GM12865 (cell line): Measurements from ENCODE around the gene EXOC4.

Source experiments
- DNase-seq: peaks from one replicate; pipeline ENCODE4 v3.0.0; 2010; ENCODE audit warnings: low read depth
- H3K4me3 ChIP-seq: 2 replicates; pipeline ENCODE4 v1.5.1; 2011; ENCODE audit warnings: mild to moderate bottlenecking, low read depth, low read length, control low read depth
- CTCF ChIP-seq: IDR thresholded peaks from 2 replicates; pipeline ENCODE4 v1.5.1; 2011; ENCODE audit warnings: low read length, control low read depth, low read depth, inconsistent platforms; ENCODE audit not compliant: insufficient read depth; ENCODE audit errors: missing control alignments

EXOC4 gene

GRCh38 chr7:133355325-133355708, 102.4 kb downstream of the EXOC4 start:
- no peak for TF ChIP-seq CTCF
- DNase-seq = no peak
- no peak overlapping the region for H3K4me3 ChIP-seq

GRCh38 chr7:133355822-133356221, 102.9 kb downstream of the EXOC4 start:
- TF ChIP-seq CTCF = no peak
- no peak overlapping the region for H3K4me3 ChIP-seq
- DNase-seq = no peak

- H3K4me3 ChIP-seq = no peak overlapping the region
- TF ChIP-seq CTCF = no peak
- DNase-seq = no peak
These were observed 105.8 kb downstream of the EXOC4 start for GRCh38 chr7:133358708-133359107.

GRCh38 chr7:133359449-133359848, 106.6 kb downstream of the EXOC4 start:
- H3K4me3 ChIP-seq = no peak overlapping the region
- DNase-seq = no peak
- TF ChIP-seq CTCF = no peak

GRCh38 chr7:133360201-133360600, 107.3 kb downstream of the EXOC4 start:
- no peak for DNase-seq
- no peak overlapping the region for H3K4me3 ChIP-seq
- no peak for TF ChIP-seq CTCF

- no peak for TF ChIP-seq CTCF
- no peak for DNase-seq
- no peak overlapping the region for H3K4me3 ChIP-seq
These were observed 108.9 kb downstream of the EXOC4 start for GRCh38 chr7:133361806-133362205.

GRCh38 chr7:133364959-133365690, 112.2 kb downstream of the EXOC4 start:
- H3K4me3 ChIP-seq = no peak overlapping the region
- TF ChIP-seq CTCF = no peak
- DNase-seq = no peak
